ENCODE results near the gene ZNF124. TPM values are rescaled to one million over a fixed set of nuclear protein-coding genes. Genes with fewer than 3 reads are reported as not detected.

The ZNF124 gene
- total and polyA plus RNA-seq, 2 experiments from 2014 or later: 23.2 to 43.9 TPM

DNA sequence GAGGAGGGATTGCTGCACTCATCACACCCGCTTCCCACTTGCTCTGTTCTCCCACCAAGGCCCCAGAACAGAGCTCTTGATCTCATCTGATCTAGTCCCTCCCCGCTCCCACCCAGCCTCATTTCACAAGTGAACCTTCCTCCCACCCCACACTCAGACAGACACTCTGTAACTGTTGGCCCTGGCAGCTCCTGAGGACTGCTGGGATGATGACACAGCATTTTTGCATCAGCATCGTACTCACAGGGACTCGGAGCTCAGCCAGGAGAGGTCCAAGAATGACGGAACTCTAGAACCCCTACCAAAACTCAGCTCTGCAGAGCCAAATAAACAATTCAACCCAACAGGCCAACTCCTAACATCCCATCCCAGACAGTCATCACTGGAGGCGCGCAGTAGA is 11.2 kb upstream of the ZNF124 start (continued):
- TF ChIP-seq, protein P1, sequence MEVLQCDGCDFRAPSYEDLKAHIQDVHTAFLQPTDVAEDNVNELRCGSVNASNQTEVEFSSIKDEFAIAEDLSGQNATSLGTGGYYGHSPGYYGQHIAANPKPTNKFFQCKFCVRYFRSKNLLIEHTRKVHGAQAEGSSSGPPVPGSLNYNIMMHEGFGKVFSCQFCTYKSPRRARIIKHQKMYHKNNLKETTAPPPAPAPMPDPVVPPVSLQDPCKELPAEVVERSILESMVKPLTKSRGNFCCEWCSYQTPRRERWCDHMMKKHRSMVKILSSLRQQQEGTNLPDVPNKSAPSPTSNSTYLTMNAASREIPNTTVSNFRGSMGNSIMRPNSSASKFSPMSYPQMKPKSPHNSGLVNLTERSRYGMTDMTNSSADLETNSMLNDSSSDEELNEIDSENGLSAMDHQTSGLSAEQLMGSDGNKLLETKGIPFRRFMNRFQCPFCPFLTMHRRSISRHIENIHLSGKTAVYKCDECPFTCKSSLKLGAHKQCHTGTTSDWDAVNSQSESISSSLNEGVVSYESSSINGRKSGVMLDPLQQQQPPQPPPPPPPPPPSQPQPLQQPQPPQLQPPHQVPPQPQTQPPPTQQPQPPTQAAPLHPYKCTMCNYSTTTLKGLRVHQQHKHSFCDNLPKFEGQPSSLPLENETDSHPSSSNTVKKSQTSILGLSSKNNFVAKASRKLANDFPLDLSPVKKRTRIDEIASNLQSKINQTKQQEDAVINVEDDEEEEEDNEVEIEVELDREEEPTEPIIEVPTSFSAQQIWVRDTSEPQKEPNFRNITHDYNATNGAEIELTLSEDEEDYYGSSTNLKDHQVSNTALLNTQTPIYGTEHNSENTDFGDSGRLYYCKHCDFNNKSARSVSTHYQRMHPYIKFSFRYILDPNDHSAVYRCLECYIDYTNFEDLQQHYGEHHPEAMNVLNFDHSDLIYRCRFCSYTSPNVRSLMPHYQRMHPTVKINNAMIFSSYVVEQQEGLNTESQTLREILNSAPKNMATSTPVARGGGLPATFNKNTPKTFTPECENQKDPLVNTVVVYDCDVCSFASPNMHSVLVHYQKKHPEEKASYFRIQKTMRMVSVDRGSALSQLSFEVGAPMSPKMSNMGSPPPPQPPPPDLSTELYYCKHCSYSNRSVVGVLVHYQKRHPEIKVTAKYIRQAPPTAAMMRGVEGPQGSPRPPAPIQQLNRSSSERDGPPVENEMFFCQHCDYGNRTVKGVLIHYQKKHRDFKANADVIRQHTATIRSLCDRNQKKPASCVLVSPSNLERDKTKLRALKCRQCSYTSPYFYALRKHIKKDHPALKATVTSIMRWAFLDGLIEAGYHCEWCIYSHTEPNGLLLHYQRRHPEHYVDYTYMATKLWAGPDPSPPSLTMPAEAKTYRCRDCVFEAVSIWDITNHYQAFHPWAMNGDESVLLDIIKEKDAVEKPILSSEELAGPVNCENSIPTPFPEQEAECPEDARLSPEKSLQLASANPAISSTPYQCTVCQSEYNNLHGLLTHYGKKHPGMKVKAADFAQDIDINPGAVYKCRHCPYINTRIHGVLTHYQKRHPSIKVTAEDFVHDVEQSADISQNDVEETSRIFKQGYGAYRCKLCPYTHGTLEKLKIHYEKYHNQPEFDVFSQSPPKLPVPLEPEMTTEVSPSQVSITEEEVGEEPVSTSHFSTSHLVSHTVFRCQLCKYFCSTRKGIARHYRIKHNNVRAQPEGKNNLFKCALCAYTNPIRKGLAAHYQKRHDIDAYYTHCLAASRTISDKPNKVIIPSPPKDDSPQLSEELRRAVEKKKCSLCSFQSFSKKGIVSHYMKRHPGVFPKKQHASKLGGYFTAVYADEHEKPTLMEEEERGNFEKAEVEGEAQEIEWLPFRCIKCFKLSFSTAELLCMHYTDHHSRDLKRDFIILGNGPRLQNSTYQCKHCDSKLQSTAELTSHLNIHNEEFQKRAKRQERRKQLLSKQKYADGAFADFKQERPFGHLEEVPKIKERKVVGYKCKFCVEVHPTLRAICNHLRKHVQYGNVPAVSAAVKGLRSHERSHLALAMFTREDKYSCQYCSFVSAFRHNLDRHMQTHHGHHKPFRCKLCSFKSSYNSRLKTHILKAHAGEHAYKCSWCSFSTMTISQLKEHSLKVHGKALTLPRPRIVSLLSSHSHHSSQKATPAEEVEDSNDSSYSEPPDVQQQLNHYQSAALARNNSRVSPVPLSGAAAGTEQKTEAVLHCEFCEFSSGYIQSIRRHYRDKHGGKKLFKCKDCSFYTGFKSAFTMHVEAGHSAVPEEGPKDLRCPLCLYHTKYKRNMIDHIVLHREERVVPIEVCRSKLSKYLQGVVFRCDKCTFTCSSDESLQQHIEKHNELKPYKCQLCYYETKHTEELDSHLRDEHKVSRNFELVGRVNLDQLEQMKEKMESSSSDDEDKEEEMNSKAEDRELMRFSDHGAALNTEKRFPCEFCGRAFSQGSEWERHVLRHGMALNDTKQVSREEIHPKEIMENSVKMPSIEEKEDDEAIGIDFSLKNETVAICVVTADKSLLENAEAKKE (CRISPR knock-in tag; IDR thresholded peaks at IDR 0.05): no peak
- no peak for TF ChIP-seq POLR2AphosphoS5 (IDR thresholded peaks at IDR 0.05; ENCODE audit: low read depth)
- no peak for TF ChIP-seq ZNF114 (CRISPR knock-in tag; IDR thresholded peaks at IDR 0.05)
- no peak for TF ChIP-seq STAT1 (IDR thresholded peaks at IDR 0.05; ENCODE audit: unreplicated experiment)
- TF ChIP-seq EZH2 (IDR thresholded peaks at IDR 0.05; ENCODE audit: low read depth, unreplicated experiment): no peak

- no peak overlapping the region for H3K4me3 ChIP-seq
- Mint-ChIP-seq H3K4me1 (no peaks in the 10 kb centered on the region), H3K27me3 (ENCODE audit: insufficient read depth, low read depth, poor library complexity) (peaks cover 3% of the 10 kb centered on the region), H3K36me3 (ENCODE audit: low read depth) (peaks cover 10% of the 10 kb centered on the region), H3K9me3 (peaks cover 15% of the 10 kb centered on the region), H3K27ac (no peak overlapping the region), H3K4me3 (no peak overlapping the region)
- H3K27ac ChIP-seq (ENCODE audit: low read depth): no peak overlapping the region
- no peaks in the 10 kb centered on the region for H3F3A ChIP-seq (replicated peaks; ENCODE audit: low read depth)
- H4K20me1 ChIP-seq (replicated peaks; ENCODE audit: insufficient read depth): no peaks in the 10 kb centered on the region
- no peaks in the 10 kb centered on the region for H3K79me2 ChIP-seq (replicated peaks; ENCODE audit: insufficient read depth)
- DNase-seq (ENCODE audit: low spot score) (no peak), ATAC-seq (no peak)
- TF ChIP-seq EZH2phosphoT487 (IDR thresholded peaks at IDR 0.05; ENCODE audit: unreplicated experiment) (no peak), ZNF114 (CRISPR knock-in tag; IDR thresholded peaks at IDR 0.05) (no peak), CTCF (conservative IDR thresholded peaks at IDR 0.05; ENCODE audit: low read depth in 2 of 2) (no peak)
- no peaks in the 10 kb centered on the region for H3K4me1 ChIP-seq (ENCODE audit: insufficient read depth)
- no peak overlapping the region for H3K4me2 ChIP-seq
- 0 out of 2 replicates have a peak, but pooled peaks cover 2% of the 10 kb centered on the region for H3K9me2 ChIP-seq (ENCODE audit: insufficient read depth)
- H2AFZ ChIP-seq: no peak overlapping the region
- H3K27me3 ChIP-seq (ENCODE audit: insufficient read depth): no peaks in the 10 kb centered on the region
- no peaks in the 10 kb centered on the region for H3K36me3 ChIP-seq (ENCODE audit: insufficient read depth)
Observed at GRCh38 chr1:247180581-247180980, 8.8 kb upstream of the ZNF124 start.

Measured in GM23338 (cell line).